GM12873 (cell line): ENCODE data around the gene PCDHA1.

ENCODE experiments used
- TF ChIP-seq, protein P1 (sequence below): IDR thresholded peaks from 2 replicates; pipeline ENCODE4 v1.5.1; 2012; ENCODE audit warnings: low read depth, mild to moderate bottlenecking, moderate library complexity, low read length, control low read depth; ENCODE audit not compliant: insufficient read depth; ENCODE audit errors: missing control alignments

Gene PCDHA1

DNA sequence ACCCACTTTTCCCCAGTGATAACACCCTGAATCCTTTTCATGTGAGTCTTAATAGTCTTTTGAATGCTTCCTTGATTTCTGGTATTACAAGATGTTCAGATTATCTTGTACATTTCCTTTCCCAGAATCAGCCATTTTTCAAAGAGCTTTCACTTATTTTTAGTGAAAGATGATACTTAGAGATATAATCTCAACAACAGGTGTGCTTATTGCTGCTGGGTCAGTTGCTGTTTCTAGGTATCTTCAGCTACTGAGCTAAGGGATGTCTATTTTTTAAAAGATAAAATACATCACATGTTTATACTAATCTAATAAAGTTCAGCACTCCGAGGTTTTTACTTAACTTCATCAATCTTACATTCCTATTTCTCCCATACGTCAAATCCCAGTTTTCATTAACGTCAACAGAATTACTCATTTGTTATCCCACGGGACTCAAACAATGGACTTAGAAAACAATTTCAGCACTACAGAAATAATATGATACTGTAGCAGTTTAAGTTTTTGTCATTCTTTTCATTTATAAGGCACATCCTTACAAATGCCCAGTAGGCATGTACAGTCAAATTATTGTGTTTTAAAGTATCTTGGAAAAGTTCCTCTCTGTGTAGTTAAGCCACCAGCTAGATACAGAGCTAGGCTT lies 149.1 kb downstream of the PCDHA1 start:
- TF ChIP-seq, protein P1, sequence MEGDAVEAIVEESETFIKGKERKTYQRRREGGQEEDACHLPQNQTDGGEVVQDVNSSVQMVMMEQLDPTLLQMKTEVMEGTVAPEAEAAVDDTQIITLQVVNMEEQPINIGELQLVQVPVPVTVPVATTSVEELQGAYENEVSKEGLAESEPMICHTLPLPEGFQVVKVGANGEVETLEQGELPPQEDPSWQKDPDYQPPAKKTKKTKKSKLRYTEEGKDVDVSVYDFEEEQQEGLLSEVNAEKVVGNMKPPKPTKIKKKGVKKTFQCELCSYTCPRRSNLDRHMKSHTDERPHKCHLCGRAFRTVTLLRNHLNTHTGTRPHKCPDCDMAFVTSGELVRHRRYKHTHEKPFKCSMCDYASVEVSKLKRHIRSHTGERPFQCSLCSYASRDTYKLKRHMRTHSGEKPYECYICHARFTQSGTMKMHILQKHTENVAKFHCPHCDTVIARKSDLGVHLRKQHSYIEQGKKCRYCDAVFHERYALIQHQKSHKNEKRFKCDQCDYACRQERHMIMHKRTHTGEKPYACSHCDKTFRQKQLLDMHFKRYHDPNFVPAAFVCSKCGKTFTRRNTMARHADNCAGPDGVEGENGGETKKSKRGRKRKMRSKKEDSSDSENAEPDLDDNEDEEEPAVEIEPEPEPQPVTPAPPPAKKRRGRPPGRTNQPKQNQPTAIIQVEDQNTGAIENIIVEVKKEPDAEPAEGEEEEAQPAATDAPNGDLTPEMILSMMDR, result no peak

DNA sequence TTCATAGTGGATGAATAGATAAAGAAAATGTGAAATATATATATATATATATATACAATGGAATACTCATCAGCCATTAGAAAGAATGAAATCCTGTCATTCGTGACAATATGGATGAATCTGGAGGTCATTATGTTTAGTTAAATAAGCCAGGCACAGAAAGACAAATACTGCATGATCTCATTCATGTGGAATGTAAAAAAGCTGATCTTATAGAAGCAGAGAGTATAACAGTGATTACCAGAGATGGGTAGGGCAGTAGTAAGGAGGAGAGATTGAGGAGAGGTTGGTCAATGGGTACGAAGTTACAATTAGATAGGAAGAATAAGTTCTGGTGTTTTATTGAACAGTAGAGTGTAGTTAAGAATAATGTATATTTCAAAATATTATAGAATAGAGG lies 160.6 kb downstream of the PCDHA1 start:
- TF ChIP-seq, protein P1, result no peak

DNA sequence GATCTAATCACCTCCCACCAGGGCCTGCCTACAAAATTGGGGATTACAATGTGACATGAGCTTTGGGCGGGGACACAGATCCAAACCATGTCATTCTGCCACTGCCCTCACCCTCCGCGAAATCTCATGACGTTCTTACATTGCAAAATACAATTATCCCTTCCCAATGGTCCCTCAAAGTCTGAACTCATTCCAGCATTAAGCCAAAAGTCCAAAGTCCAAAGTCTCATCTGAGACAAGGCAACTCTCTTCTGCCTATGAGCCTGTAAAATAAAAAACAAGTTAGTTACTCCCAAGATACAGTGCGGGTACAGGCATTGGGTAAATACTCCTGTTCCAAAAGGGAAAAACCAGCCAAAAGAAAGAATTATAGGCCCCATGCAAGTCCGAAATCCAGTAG lies 165.7 kb downstream of the PCDHA1 start:
- TF ChIP-seq, protein P1, result no peak

DNA sequence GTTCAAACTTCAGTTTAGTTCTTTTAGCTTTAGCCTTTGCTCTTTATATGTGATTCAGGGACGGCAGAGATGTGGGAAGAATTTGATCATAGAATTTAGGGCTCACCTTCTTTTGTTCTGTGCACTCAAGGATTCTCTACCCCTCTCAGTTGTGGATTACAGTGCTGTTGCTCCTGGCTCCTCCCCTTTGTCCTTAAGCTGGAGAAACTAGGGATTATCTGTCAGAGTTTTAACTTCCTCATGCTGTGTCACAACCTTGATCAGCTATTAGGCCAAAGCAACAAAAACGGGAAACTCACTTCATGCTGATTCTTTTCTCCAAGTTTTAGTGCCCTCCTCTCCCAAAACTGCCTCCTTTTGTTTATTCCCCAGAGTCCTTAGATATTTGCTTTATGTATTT lies 167.3 kb downstream of the PCDHA1 start:
- TF ChIP-seq, protein P1, result no peak

DNA sequence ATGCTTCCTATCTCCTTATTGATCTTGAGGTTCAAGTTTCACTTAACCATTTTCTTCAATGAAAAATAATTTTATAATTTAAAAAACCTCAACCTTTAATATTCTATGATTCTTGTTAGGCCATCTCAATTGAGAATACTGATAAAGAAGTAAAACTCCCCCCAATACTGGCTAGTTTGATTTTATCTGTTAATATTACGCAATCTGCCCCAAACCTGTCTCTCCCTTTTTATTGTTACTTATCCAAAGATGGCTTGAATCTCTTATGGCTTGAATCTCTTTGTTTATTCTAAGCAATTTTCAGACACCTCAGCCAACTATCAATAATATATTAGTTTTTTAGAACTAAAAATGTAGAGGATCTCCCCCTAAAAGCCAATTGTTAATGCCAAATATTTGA lies 176.2 kb downstream of the PCDHA1 start:
- TF ChIP-seq, protein P1, result no peak

DNA sequence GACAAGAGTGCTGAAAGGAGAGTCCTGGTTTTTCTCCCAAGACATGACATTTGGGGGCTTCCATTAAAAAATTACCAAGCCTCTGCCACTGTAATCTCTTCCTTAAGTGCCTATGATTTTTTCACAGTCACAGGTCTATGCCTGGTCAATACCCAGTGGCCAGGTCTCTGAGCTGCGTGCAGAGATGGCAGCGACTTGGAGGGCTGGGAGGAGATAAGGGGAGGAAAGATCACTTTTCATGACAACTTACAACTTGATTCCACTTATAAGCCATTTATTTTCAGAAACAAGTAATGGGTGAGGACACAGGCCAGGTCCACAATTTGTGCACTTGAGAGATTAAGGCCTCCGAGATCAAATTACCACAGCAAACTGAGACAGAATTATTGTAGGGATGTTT lies 178.4 kb downstream of the PCDHA1 start:
- TF ChIP-seq, protein P1, result no peak

DNA sequence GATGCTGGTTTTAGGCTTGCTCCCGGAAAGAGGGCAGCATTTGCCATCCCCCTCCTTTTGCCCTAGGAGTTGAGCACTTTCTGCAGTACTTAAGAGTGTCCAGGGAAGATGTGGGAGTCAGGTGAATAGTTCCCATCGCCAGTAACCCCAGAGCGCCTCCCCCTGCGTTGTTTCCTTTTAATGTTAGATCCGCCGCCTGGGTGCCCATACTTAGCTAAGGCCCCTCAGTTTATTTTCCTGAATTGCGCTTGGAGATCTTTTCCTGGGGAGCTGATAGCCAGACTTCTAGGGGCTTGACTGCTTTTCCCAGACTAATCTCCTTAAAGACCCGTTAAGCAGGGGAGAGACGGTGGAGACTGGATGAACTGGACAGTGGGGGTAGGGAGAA lies 180.0 kb downstream of the PCDHA1 start:
- TF ChIP-seq, protein P1, result no peak
